Globus pallidus (tissue), 1 donor: ENCODE measurements around the gene NAP1L5.

Experiments
- DNase-seq: peaks from one replicate; pipeline ENCODE4 v3.0.0-alpha.2; 2015; ENCODE audit warnings: low spot score

NAP1L5 gene

DNA sequence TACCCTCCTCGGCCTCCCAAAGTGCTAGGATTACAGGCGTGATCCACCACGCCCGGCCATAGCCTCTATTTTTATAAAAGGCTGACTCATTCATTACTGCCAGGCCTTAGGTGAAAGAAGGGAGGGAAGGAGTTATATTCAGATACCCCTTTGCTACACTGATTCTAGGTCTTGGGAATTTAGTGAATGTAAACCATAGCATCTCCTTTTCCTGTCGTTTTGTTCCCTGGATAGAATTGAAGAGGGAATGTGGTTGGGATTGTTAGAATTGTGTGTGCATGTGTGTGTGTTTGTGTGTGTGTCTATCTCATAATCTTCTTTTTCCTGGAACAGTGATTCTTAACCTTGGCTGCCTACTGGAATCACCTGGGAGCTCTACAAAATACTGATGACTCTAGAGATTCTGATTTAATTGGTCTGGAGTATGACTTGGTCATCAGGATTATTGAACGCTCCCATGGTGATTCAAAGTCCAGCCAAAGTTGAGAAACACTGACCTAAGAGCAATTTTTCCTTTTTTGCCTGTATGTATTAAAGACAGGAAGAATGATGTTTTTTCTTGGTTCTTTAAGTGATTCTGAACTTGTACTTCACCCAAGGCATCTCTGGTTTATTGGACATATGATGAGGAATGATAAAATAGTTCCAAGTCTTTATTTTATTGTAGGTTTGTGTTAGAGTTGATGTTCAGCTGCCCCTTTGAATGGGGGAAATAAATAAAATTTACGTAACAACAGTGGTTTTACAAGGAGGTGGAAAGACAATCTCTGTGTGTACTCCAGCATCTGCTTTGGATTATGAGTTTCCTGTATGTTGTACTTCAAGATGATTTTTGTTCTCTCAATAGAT lies 37.0 kb downstream of the NAP1L5 start:
- DNase-seq, result no peak

DNA sequence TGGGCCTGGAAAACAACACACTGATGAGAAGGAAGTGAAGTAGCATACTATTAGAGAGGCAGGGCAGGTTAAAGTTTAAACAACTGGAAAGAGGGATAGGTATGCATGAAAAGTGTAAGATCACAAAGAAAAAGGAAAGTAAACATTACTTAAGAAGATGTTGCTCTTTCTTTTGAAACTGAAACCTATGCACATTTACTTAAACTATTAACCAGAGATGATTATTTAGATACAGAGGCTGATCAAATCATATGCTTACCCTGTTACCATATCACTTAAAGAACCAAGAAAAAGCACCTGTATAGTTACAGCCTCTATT lies 37.8 kb downstream of the NAP1L5 start:
- DNase-seq, result no peak

DNA sequence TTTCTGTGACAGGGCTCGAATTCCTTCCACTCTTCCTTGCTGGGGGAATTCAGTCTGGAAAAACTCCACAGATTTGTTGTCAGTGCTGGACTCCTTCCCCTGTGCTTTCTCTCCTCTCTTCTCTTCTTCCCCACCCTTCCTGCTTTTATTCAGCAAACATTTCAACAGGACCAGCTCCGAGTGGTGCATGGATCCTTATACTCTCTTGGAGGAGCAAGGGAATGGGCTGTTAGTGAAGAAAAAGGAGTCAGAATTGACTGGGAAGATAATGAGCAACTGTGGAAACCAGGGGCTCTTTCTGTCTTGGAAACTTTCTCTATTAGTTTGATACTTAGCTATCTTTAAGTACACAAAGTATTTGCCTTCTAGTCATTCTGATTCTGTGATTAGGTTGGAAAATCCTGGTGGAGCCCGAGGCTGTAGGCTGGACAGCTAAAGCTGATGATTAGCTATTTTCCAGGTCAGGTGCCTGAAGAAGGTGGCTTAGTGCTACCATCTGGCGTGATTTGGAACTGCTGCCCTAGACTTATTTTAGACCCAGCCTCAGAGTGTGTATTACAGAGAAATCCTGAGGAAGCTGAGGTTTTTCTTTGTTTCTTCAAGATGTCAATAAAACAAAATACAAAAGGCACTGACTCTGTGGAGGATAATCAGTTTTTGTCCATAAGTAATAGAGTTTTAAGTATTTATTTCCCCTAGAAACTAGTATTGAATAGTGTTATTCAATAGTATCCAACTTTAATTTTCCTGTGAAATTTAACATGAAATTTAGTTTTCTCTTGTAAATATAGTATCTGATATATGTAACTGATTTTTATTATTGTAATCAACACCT lies 38.4 kb downstream of the NAP1L5 start:
- peak; percentile 48 for DNase-seq

DNA sequence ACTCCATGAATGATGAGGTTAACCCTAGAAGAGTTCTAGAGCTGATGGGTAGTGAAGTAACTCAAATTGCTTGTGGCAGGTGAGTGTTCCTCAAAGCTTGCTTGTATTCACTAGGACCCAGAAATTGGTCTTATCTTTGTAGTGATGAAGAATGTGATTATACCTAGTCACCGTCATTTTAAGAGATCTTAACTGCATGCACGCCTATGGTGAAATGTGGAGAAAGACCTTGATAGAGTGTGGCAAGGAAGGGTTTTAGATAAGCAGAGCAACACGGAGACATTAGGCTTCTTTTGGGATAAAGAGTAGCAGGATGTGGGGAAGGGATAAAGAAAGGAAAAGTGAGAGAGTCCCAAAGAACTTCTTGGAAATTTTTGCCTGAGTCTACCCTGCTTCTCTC lies 42.4 kb downstream of the NAP1L5 start:
- no peak for DNase-seq

DNA sequence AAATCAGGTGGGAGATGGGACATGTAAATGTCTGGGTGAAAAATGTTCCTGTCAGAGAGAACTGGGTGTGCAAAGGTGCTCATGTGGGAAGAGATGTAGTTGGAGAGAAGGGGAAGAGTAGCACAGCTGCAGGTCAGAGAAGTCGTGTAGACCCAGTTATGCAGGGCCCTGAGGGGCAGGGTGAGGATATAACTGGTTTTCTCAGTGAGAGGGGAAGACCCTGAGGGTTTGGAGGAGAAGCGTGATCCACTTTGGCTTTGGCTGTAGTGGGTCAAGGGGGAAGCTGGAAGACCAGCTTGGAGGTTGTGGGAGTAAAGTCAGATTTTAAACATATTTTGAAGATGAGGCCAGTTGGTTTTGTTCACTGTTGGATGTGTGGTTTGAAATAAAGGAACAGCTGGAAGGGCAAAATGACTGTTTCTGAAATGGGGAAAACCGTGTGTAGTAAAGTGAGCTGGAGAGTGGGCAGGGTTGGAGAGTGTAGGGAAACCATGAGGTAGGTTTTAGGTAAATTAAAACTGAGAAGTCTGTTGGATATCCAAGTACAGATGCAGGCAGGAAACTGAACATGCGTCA lies 44.2 kb downstream of the NAP1L5 start:
- no peak for DNase-seq

DNA sequence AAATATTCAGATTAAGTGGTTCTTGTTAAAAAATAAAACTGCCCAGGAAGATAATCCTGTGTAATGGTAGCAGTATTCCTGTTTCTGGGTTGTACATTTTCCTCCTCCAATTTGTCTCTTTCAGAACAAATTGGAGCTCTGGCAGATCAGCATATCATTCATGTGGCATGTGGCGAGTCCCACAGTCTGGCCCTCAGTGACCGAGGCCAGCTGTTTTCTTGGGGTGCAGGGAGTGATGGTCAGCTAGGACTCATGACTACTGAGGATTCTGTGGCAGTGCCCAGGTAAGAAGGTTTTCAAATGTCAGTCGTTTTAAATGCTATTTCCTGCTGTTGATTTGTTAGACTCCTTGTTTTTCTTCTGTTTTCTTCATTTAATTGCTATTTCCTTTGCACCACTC lies 47.9 kb downstream of the NAP1L5 start:
- DNase-seq, result no peak

DNA sequence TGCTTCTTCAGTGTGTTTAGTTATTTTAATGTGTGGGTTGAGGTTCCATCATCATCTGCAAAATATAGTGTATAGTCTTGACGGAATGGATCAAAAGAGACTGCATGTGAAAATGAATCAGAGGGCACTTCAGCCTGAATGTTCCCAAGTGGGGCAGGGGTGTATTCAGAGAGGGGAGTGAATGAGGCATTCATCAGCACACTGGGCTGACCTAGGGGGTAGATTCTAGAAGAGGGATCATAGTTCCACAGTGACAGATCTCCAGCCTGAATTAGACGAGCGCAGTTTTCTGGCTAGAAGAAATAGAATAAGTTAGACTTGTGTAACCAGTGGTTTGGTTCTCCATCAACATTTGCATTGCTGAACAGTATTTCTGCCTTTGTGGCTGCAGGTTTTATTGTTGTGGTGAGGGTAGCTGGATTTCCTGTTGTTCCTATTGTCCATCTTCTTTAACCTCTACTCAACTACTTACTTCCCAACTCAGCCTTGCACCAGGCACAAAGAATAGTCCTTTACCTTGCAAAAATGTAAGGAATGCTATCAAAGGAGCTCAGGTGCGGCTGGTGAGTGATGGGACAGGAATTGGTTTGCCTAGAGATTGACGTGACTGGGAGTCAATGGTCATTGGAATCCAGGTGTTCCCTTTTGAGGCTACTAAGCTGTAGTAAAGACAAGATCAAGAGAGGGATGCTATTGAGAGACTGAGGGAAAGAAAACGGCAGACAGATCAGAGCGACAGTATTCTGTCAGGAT lies 50.9 kb downstream of the NAP1L5 start:
- DNase-seq, result no peak

DNA sequence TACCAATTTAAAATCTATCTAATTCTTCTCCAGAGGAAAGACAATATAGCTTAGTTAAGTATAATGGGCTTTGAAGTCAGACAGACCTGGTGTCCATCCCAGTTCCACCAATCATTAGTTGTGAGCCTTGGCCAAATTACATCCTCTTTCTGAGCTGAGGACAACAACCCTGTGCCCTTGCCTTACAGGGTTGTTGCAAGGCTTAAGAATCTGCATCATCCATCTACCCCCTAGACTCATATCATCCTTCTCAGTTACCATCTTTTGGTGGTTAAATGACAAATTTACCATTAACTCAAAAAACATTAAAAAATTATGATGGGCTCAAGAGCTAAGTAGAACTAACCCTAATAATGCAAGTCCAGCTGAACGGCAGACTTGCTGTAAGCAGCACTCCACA lies 51.6 kb downstream of the NAP1L5 start:
- DNase-seq, result no peak
